ENCODE measurements around the gene HNRNPDL.

DNA sequence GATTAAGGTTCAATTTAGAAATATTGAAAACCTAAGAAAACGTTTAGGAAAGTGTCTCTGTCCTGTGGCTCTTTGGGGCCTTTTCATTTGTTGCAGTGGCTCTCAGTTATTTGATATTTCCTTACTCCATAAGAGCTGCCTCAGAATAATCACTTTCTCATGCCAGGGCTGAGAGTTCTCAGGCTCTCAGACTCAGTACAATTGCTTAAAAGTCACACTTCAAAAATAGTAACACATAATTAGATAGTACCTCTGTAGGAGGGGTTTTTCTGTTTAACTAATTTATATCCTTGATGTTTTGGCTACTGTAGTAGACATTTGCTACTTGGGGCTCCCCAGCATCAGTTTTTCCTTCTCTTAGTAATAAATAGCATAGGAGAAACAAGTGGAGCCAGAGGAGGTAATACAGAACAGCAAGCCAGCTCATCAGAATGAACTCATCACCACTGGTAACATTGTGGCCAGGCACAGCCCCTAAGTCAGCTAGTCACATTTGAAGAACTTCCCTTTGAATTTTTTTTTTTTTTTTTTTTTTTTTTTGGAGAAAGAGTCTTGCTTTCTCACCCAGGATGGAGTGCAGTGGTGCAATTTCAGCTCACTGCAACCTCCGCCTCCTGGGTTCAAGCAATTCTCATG is 48.5 kb downstream of the HNRNPDL start:
- TF ChIP-seq POLR2A (IDR thresholded peaks at IDR 0.05; ENCODE audit: low read depth, low read length) = no peak
- no peak for TF ChIP-seq CHD1 (IDR thresholded peaks at IDR 0.05; ENCODE audit: low read depth, low read length)
- no peak for TF ChIP-seq FOS (IDR thresholded peaks at IDR 0.05; ENCODE audit: low read depth, low read length)
- no peak for TF ChIP-seq CTCF (conservative IDR thresholded peaks at IDR 0.05; ENCODE audit: low read depth, low read length)
- no peak for TF ChIP-seq BHLHE40 (IDR thresholded peaks at IDR 0.05; ENCODE audit: low read depth, low read length)

Measured in IMR-90 (cell line).